Astrocyte (in vitro differentiated cells and primary cell): Measurements from ENCODE around the gene SNPH. TPM values are rescaled to one million over a fixed set of nuclear protein-coding genes. Genes with fewer than 3 reads are reported as not detected.
A peak's percentile ranks its signal among the peaks of the same experiment; 100 is the strongest.

ENCODE experiments used
- DNase-seq: peaks from one replicate; pipeline ENCODE4 v3.0.0-alpha.2; 2010; ENCODE audit warnings: low read depth
- FAIRE-seq: peaks from 2 replicates; lab custom pipeline; 2011; peaks lifted over from hg19 to GRCh38; lab: Jason Lieb, UNC
- H2AFZ ChIP-seq: 2 replicates; pipeline ENCODE4 v1.6.0; 2012; ENCODE audit warnings: low read depth, low read length, inconsistent platforms
- H3K27ac ChIP-seq: 2 replicates; pipeline ENCODE4 v1.5.1; 2011; ENCODE audit warnings: low read depth, low read length, inconsistent platforms
- H3K27me3 ChIP-seq: 2 replicates; pipeline ENCODE4 v1.6.0; 2011; ENCODE audit warnings: low read length, inconsistent platforms; ENCODE audit not compliant: insufficient read depth
- H3K36me3 ChIP-seq: 2 replicates; pipeline ENCODE4 v1.5.1; 2011; ENCODE audit warnings: low read length, inconsistent platforms; ENCODE audit not compliant: insufficient read depth
- H3K4me1 ChIP-seq: 2 replicates; pipeline ENCODE4 v1.5.1; 2011; ENCODE audit warnings: low read length, inconsistent platforms; ENCODE audit not compliant: insufficient read depth
- H3K4me2 ChIP-seq: 2 replicates; pipeline ENCODE4 v1.6.0; 2012; ENCODE audit warnings: low read length, inconsistent platforms
- H3K4me3 ChIP-seq: 2 replicates; pipeline ENCODE4 v1.5.1; 2011; ENCODE audit warnings: low read depth, mild to moderate bottlenecking, low read length, inconsistent platforms; ENCODE audit not compliant: insufficient read depth
- H3K79me2 ChIP-seq: 2 replicates; pipeline ENCODE4 v1.6.0; 2012; ENCODE audit warnings: mild to moderate bottlenecking, low read length, inconsistent platforms; ENCODE audit not compliant: insufficient read depth
- H3K9ac ChIP-seq: 2 replicates; pipeline ENCODE4 v1.6.0; 2012; ENCODE audit warnings: mild to moderate bottlenecking, low read length, inconsistent platforms
- H3K9me3 ChIP-seq: 2 replicates; pipeline ENCODE4 v1.5.1; 2012; ENCODE audit warnings: low read depth, mild to moderate bottlenecking, low read length, inconsistent platforms; ENCODE audit not compliant: insufficient read depth
- H4K20me1 ChIP-seq: 2 replicates; pipeline ENCODE4 v1.6.0; 2012; ENCODE audit warnings: low read length, inconsistent platforms; ENCODE audit not compliant: insufficient read depth
- H3K27ac Mint-ChIP-seq: one replicate; pipeline ENCODE4 v1.8.0; 2021; ENCODE audit warnings: mild to moderate bottlenecking, mixed read lengths; ENCODE audit not compliant: unreplicated experiment
- H3K27me3 Mint-ChIP-seq: one replicate; pipeline ENCODE4 v1.8.0; 2021; ENCODE audit warnings: low read depth, mixed read lengths; ENCODE audit not compliant: unreplicated experiment
- H3K36me3 Mint-ChIP-seq: one replicate; pipeline ENCODE4 v1.8.0; 2021; ENCODE audit warnings: low read depth, mixed read lengths; ENCODE audit not compliant: unreplicated experiment
- H3K4me1 Mint-ChIP-seq: one replicate; pipeline ENCODE4 v1.8.0; 2021; ENCODE audit warnings: low read depth, mixed read lengths; ENCODE audit not compliant: unreplicated experiment
- H3K4me3 Mint-ChIP-seq: one replicate; pipeline ENCODE4 v1.8.0; 2021; ENCODE audit warnings: mild to moderate bottlenecking, moderate library complexity, mixed read lengths; ENCODE audit not compliant: unreplicated experiment
- H3K9me3 Mint-ChIP-seq: one replicate; pipeline ENCODE4 v1.8.0; 2021; ENCODE audit warnings: mild to moderate bottlenecking, mixed read lengths; ENCODE audit not compliant: unreplicated experiment
- CTCF ChIP-seq: IDR thresholded peaks from 2 replicates; pipeline ENCODE4 v1.5.1; 2011; ENCODE audit warnings: low read depth, mild to moderate bottlenecking, inconsistent platforms, low read length, moderate library complexity; ENCODE audit not compliant: insufficient read depth
- EZH2 ChIP-seq: IDR thresholded peaks from 2 replicates; pipeline ENCODE4 v1.6.1; 2012; ENCODE audit warnings: mild to moderate bottlenecking, low read length, inconsistent platforms; ENCODE audit not compliant: insufficient read depth
- total RNA-seq: library from RNA; stranded (reverse); gene quantifications from 2 replicates; pipeline ENCODE4 v1.2.1, GENCODE V29; 2021

The SNPH gene
- total RNA-seq, 1 donor from 2014 or later: 7.9 TPM

- H3K79me2 ChIP-seq: no peaks in the 10 kb centered on the region
- no peak overlapping the region for H3K4me2 ChIP-seq
- H3K9me3 ChIP-seq: no peaks in the 10 kb centered on the region
- peaks cover 5% of the 10 kb centered on the region for H4K20me1 ChIP-seq
- Mint-ChIP-seq H3K27ac (no peak overlapping the region), H3K36me3 (peaks cover 3% of the 10 kb centered on the region), H3K27me3 (peaks cover 1% of the 10 kb centered on the region), H3K4me1 (peaks cover 12% of the 10 kb centered on the region), H3K4me3 (no peak overlapping the region), H3K9me3 (no peaks in the 10 kb centered on the region)
- FAIRE-seq (no peak), DNase-seq (no peak)
- no peak overlapping the region for H3K9ac ChIP-seq
- no peak overlapping the region for H2AFZ ChIP-seq
- H3K36me3 ChIP-seq: no peaks in the 10 kb centered on the region
- H3K27ac ChIP-seq: no peak overlapping the region
- no peaks in the 10 kb centered on the region for H3K4me1 ChIP-seq
- no peak overlapping the region for H3K4me3 ChIP-seq
- TF ChIP-seq EZH2 (no peak), CTCF (no peak)
- H3K27me3 ChIP-seq: no peaks in the 10 kb centered on the region
Observed at GRCh38 chr20:1287306-1287705, 21.2 kb downstream of the SNPH start.

GRCh38 chr20:1287787-1288569 lies 21.9 kb downstream of the SNPH start:
- H3K4me3 Mint-ChIP-seq: no peak overlapping the region
- Histone ChIP-seq H3K36me3 (no peaks in the 10 kb centered on the region), H3K4me1 (no peaks in the 10 kb centered on the region), H3K4me3 (no peak overlapping the region), H3K79me2 (no peaks in the 10 kb centered on the region), H3K4me2 (no peak overlapping the region), H4K20me1 (peaks cover 5% of the 10 kb centered on the region), H3K9ac (no peak overlapping the region), H3K27me3 (no peaks in the 10 kb centered on the region), H3K9me3 (no peaks in the 10 kb centered on the region), H3K27ac (no peak overlapping the region), H2AFZ (no peak overlapping the region)
- H3K9me3 Mint-ChIP-seq: no peaks in the 10 kb centered on the region
- no peak for TF ChIP-seq EZH2
- TF ChIP-seq CTCF: no peak
- peaks cover 1% of the 10 kb centered on the region for H3K27me3 Mint-ChIP-seq
- peaks cover 12% of the 10 kb centered on the region for H3K4me1 Mint-ChIP-seq
- FAIRE-seq: no peak
- no peak for DNase-seq
- H3K27ac Mint-ChIP-seq: no peak overlapping the region
- H3K36me3 Mint-ChIP-seq: peaks cover 3% of the 10 kb centered on the region

GRCh38 chr20:1291191-1291741 lies 25.2 kb downstream of the SNPH start:
- Histone ChIP-seq H3K27me3 (no peaks in the 10 kb centered on the region), H3K9ac (no peak overlapping the region), H3K79me2 (no peaks in the 10 kb centered on the region), H3K36me3 (no peaks in the 10 kb centered on the region), H3K4me3 (no peak overlapping the region), H3K4me1 (no peaks in the 10 kb centered on the region), H3K9me3 (no peaks in the 10 kb centered on the region), H3K27ac (no peak overlapping the region), H2AFZ (no peak overlapping the region), H3K4me2 (no peak overlapping the region), H4K20me1 (peaks cover 12% of the 10 kb centered on the region)
- Mint-ChIP-seq H3K9me3 (no peaks in the 10 kb centered on the region), H3K4me1 (peaks cover 12% of the 10 kb centered on the region), H3K27ac (no peak overlapping the region), H3K4me3 (no peak overlapping the region), H3K36me3 (peaks cover 12% of the 10 kb centered on the region), H3K27me3 (no peaks in the 10 kb centered on the region)
- FAIRE-seq: peak; percentile 52
- peak; percentile 45 for DNase-seq
- TF ChIP-seq EZH2: no peak
- TF ChIP-seq CTCF: no peak
